Hepatocyte (in vitro differentiated cells): ENCODE results near the gene STK17B.

ENCODE experiments used
- EZH2 ChIP-seq: fragments of 200-600 bp; sonication (generic); IDR thresholded peaks from 2 replicates; pipeline ENCODE4 v1.6.1; 2016; ENCODE audit warnings: antibody characterized with exemption, mild to moderate bottlenecking, borderline replicate concordance
- EZH2phosphoT487 ChIP-seq: fragments of 200-600 bp; sonication (generic); IDR thresholded peaks from one replicate; pipeline ENCODE4 v1.6.1; 2018; ENCODE audit warnings: antibody characterized with exemption, mild to moderate bottlenecking, low read depth, moderate library complexity; ENCODE audit not compliant: unreplicated experiment, severe bottlenecking
- TF ChIP-seq, protein P1 (sequence below): fragments of 200-600 bp; sonication (generic); IDR thresholded peaks from 2 replicates; pipeline ENCODE4 v1.5.1; 2016; ENCODE audit warnings: antibody characterized with exemption, mild to moderate bottlenecking; ENCODE audit not compliant: poor library complexity

DNA sequence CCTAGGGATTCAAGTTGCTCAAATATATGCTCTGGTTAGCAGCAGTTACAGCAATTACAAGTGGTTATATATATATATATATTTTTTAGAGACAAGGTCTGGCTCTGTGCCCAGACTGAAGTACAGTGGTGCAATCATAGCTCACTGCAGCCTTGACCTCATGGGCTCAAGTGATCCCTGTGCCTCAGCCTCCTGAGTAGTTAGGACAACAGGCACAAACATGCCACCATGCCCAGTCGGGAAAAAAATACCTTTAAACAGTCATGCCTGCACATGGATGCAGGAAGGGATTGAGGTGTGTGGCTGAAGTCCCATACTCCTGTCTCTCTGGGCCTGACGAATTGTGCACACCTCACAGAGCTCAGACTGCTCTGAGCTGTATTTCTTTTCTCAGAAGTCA lies 83.2 kb downstream of the STK17B start:
- TF ChIP-seq EZH2 = no peak
- TF ChIP-seq, protein P1, sequence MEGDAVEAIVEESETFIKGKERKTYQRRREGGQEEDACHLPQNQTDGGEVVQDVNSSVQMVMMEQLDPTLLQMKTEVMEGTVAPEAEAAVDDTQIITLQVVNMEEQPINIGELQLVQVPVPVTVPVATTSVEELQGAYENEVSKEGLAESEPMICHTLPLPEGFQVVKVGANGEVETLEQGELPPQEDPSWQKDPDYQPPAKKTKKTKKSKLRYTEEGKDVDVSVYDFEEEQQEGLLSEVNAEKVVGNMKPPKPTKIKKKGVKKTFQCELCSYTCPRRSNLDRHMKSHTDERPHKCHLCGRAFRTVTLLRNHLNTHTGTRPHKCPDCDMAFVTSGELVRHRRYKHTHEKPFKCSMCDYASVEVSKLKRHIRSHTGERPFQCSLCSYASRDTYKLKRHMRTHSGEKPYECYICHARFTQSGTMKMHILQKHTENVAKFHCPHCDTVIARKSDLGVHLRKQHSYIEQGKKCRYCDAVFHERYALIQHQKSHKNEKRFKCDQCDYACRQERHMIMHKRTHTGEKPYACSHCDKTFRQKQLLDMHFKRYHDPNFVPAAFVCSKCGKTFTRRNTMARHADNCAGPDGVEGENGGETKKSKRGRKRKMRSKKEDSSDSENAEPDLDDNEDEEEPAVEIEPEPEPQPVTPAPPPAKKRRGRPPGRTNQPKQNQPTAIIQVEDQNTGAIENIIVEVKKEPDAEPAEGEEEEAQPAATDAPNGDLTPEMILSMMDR = no peak
- no peak for TF ChIP-seq EZH2phosphoT487
